ENCODE data around the gene PDLIM7.

GRCh38 chr5:177466861-177467260, 30.5 kb downstream of the PDLIM7 start:
- TF ChIP-seq TARDBP (IDR thresholded peaks at IDR 0.05) (no peak), ARNT (IDR thresholded peaks at IDR 0.05) (no peak), HDGF (IDR thresholded peaks at IDR 0.05; ENCODE audit: borderline replicate concordance) (no peak)

Measured in HEK293T (cell line).